Suprapubic skin (tissue), 4 donors: ENCODE measurements around the gene CCDC9B. TPM values are rescaled to one million over a fixed set of nuclear protein-coding genes. Genes with fewer than 3 reads are reported as not detected.

Source experiments
- DNase-seq, 2 donors: peaks; one replicate each; pipeline ENCODE4 v3.0.0-alpha.2; 2019; ENCODE audit warnings: low spot score in 2 of 2
- H3K27ac ChIP-seq: fragments of 200-600 bp; sonication (generic); one replicate; pipeline ENCODE4 v1.5.1; 2019
- H3K27me3 ChIP-seq: fragments of 200-600 bp; sonication (generic); one replicate; pipeline ENCODE4 v1.5.1; 2019
- H3K36me3 ChIP-seq: fragments of 200-600 bp; sonication (generic); one replicate; pipeline ENCODE4 v1.5.1; 2019
- H3K4me1 ChIP-seq: fragments of 200-600 bp; sonication (generic); one replicate; pipeline ENCODE4 v1.5.1; 2019
- H3K4me3 ChIP-seq: fragments of 200-600 bp; sonication (generic); one replicate; pipeline ENCODE4 v1.5.1; 2019; ENCODE audit warnings: mild to moderate bottlenecking
- H3K9me3 ChIP-seq: fragments of 200-600 bp; sonication (generic); one replicate; pipeline ENCODE4 v1.5.1; 2019
- EP300 ChIP-seq: sonication (generic); formaldehyde crosslinking; IDR thresholded peaks from one replicate; pipeline ENCODE4 v1.6.1; 2017; ENCODE audit warnings: antibody characterized with exemption
- POLR2A ChIP-seq, 2 donors: fragments of 450-650 bp; IDR thresholded peaks; one replicate each; pipeline ENCODE4 v1.6.1; 2017; ENCODE audit warnings: antibody characterized with exemption in 2 of 2, mild to moderate bottlenecking in 2 of 2, moderate library complexity in 2 of 2
- POLR2AphosphoS5 ChIP-seq, 3 donors: sonication (generic); formaldehyde crosslinking; IDR thresholded peaks; one replicate each; pipeline ENCODE4 v1.6.1; 2017; ENCODE audit warnings: antibody characterized with exemption in 3 of 3
- WGBS: methylation state at CpG from one replicate; pipeline ENCODE4 v1.1.5; 2018; 5-methylcytosine and 5-hydroxymethylcytosine counted together
- total RNA-seq, 4 donors: library from RNA; depleted of rRNA; stranded (reverse); fragments of >200 nt; gene quantifications; one replicate each; pipeline ENCODE4 v1.1.0, GENCODE V29; 2016
- TF ChIP-seq, protein P1 (sequence below), 2 donors: fragments of 200-600 bp in 1 of 2; fragments of 450-650 bp in 1 of 2; sonication (generic) in 1 of 2; IDR thresholded peaks; one replicate each; pipeline ENCODE4 v1.5.1; 2016 to 2019; ENCODE audit warnings: antibody characterized with exemption in 2 of 2, mild to moderate bottlenecking in 1 of 2, moderate library complexity in 1 of 2

CCDC9B gene
- total RNA-seq, 4 donors from 2014 or later: 6.1 to 47.9 (median 10.9) TPM

DNA sequence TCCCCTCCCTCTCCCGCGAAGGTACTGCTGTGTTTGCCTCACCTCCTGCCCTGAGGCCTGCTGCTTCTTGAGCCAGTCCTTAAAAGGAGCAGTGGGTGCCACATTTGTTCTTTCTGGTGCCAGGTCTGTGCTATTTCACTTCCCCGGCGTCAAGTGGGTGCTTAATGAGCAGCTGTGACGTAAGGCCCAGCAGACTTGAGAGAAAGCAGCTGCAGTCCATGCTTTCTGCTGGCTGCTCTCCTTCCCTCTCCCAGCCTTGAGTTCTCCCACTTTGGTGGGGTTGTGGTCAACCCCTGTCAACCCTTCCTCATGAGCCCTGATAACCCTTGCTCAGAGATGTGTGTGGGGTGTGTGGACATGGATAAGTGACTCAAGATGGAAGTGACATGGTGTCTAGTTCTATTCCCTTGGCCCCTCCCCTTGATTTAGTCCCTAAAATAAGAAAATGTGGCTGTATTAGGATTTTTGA, 10.3 kb downstream of the CCDC9B start:
- Histone ChIP-seq H3K4me1 (peaks cover 26% of the 10 kb centered on the region), H3K9me3 (no peaks in the 10 kb centered on the region), H3K27ac (no peak overlapping the region), H3K27me3 (no peaks in the 10 kb centered on the region), H3K4me3 (no peak overlapping the region), H3K36me3 (no peaks in the 10 kb centered on the region)
- 49% methylated on average over 5 of the region's 5 CpGs for WGBS
- TF ChIP-seq POLR2AphosphoS5 (IDR thresholded peaks at IDR 0.05) (no peak), EP300 (peak; percentile 59)
- TF ChIP-seq, protein P1, sequence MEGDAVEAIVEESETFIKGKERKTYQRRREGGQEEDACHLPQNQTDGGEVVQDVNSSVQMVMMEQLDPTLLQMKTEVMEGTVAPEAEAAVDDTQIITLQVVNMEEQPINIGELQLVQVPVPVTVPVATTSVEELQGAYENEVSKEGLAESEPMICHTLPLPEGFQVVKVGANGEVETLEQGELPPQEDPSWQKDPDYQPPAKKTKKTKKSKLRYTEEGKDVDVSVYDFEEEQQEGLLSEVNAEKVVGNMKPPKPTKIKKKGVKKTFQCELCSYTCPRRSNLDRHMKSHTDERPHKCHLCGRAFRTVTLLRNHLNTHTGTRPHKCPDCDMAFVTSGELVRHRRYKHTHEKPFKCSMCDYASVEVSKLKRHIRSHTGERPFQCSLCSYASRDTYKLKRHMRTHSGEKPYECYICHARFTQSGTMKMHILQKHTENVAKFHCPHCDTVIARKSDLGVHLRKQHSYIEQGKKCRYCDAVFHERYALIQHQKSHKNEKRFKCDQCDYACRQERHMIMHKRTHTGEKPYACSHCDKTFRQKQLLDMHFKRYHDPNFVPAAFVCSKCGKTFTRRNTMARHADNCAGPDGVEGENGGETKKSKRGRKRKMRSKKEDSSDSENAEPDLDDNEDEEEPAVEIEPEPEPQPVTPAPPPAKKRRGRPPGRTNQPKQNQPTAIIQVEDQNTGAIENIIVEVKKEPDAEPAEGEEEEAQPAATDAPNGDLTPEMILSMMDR (IDR thresholded peaks at IDR 0.05): no peak
- no peak for DNase-seq

- Histone ChIP-seq H3K27ac (no peak overlapping the region), H3K9me3 (no peaks in the 10 kb centered on the region), H3K27me3 (no peaks in the 10 kb centered on the region), H3K4me3 (no peak overlapping the region), H3K4me1 (peaks cover 26% of the 10 kb centered on the region), H3K36me3 (no peaks in the 10 kb centered on the region)
- TF ChIP-seq EP300 (peak; percentile 38), POLR2AphosphoS5 (IDR thresholded peaks at IDR 0.05) (no peak), POLR2A (IDR thresholded peaks at IDR 0.05) (no peak)
- TF ChIP-seq, protein P1 (IDR thresholded peaks at IDR 0.05): no peak
- WGBS: 86% methylated on average over 7 of the region's 7 CpGs
- no peak for DNase-seq
Observed at GRCh38 chr15:40329804-40330203, 10.9 kb downstream of the CCDC9B start.

DNA sequence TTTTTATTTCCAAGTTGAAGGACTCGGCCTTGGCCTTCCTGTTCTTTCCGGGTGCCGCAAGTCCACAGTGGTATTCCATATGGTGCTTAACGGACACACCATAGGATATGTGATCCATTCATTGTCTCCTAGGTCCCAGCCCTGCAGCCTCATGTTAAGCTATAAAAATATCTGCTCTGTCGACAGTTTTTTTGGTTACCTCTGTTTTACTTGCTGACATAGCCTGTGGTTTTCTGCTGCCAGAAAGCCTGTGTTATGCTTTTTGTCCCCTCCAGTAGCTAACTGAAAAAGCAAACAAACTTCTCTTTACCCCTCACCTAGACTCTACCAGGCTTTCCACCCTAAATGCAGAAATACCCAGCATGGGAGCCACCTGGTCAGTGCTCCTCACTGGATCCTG, 12.0 kb downstream of the CCDC9B start:
- no peak for DNase-seq
- H3K36me3 ChIP-seq: no peaks in the 10 kb centered on the region
- no peaks in the 10 kb centered on the region for H3K27me3 ChIP-seq
- no peaks in the 10 kb centered on the region for H3K9me3 ChIP-seq
- H3K27ac ChIP-seq: no peak overlapping the region
- H3K4me3 ChIP-seq: no peak overlapping the region
- WGBS: 86% methylated on average over 5 of the region's 5 CpGs
- peaks cover 24% of the 10 kb centered on the region for H3K4me1 ChIP-seq
- TF ChIP-seq POLR2AphosphoS5 (IDR thresholded peaks at IDR 0.05) (no peak), EP300 (no peak), POLR2A (IDR thresholded peaks at IDR 0.05) (no peak)
- TF ChIP-seq, protein P1 (IDR thresholded peaks at IDR 0.05): no peak

GRCh38 chr15:40328176-40328575, 12.6 kb downstream of the CCDC9B start:
- Histone ChIP-seq H3K27me3 (no peaks in the 10 kb centered on the region), H3K27ac (no peak overlapping the region), H3K36me3 (no peaks in the 10 kb centered on the region), H3K9me3 (no peaks in the 10 kb centered on the region), H3K4me3 (no peak overlapping the region), H3K4me1 (peaks cover 23% of the 10 kb centered on the region)
- TF ChIP-seq EP300: no peak
- TF ChIP-seq POLR2AphosphoS5 (IDR thresholded peaks at IDR 0.05): no peak
- TF ChIP-seq POLR2A (IDR thresholded peaks at IDR 0.05): no peak
- TF ChIP-seq, protein P1 (IDR thresholded peaks at IDR 0.05): no peak
- WGBS: 69% methylated on average over 3 of the region's 3 CpGs
- DNase-seq: no peak

DNA sequence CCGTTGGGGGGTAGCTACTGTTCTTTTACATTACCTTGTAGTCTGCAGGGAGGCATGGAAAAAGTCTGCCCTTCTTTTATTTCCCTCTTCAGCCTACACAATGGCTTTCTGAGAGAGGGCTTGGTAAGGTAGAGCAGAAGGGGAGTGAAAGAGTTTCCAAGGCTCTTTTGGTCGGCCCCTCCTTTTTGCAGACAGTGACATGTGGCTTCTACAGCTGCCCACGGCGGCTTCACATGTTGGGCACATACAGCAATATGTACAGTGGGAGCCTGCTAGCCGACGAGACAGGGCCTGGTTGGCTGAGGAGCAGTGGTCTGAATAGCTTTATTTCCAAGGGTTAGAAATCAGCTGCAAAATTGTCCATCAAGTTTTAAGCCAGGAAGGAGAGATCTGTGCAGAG, 13.3 kb downstream of the CCDC9B start:
- no peaks in the 10 kb centered on the region for H3K9me3 ChIP-seq
- TF ChIP-seq EP300 (no peak), POLR2AphosphoS5 (IDR thresholded peaks at IDR 0.05) (no peak), POLR2A (IDR thresholded peaks at IDR 0.05) (no peak)
- TF ChIP-seq, protein P1 (IDR thresholded peaks at IDR 0.05): no peak
- H3K27me3 ChIP-seq: no peaks in the 10 kb centered on the region
- peaks cover 30% of the 10 kb centered on the region for H3K4me1 ChIP-seq
- no peak overlapping the region for H3K4me3 ChIP-seq
- DNase-seq: no peak
- no peaks in the 10 kb centered on the region for H3K36me3 ChIP-seq
- 80% methylated on average over 6 of the region's 6 CpGs for WGBS
- no peak overlapping the region for H3K27ac ChIP-seq
